GM21825 (cell line): ENCODE results near the gene CAPN14.

Experiments
- ATAC-seq: cut with Tn5 transposase; IDR thresholded peaks from one replicate; pipeline ENCODE4 v1.9.1; 2021; ENCODE audit warnings: mild to moderate bottlenecking, moderate library complexity; ENCODE audit not compliant: unreplicated experiment

CAPN14 gene

GRCh38 chr2:31227711-31228125 is 10.4 kb upstream of the CAPN14 start:
- no peak for ATAC-seq

DNA sequence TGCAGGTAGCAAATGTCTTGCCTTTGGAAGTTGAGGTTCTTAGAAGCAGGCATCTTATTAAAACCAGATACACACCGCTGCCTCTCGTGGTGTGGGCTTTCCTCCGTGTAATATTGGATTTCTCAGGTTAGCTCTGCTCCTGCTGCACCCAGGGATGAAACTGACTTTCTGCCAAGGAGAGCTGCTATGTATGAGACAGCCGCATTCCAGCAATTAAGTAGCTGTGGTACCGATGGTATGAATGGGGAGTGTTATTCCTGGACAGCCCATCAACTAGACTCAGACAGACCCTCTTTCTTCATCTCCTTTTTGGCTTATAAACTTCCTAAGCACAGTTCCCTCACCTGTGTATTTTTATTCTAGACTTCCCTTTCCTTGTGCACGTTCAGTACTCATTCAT is 9.8 kb upstream of the CAPN14 start:
- no peak for ATAC-seq

DNA sequence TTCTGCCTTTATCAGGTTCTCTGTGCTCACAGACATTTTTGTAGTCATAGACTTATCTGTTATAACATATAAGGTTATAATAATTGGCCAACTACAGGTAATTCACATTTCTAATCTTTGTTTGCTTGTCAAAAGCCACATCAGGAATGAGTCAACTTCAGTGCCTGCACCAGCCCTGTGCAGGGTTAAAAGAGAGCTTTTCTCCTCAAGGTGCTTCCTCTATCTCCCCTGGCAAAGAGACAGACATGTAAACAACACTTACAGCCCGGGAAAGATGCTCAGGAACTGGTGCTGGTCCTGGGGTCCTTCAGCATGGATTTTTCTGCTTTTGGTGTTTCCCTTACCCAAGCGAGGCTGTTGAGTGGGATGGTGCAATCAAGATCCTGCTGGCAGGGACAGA is 9.0 kb upstream of the CAPN14 start:
- ATAC-seq: no peak

DNA sequence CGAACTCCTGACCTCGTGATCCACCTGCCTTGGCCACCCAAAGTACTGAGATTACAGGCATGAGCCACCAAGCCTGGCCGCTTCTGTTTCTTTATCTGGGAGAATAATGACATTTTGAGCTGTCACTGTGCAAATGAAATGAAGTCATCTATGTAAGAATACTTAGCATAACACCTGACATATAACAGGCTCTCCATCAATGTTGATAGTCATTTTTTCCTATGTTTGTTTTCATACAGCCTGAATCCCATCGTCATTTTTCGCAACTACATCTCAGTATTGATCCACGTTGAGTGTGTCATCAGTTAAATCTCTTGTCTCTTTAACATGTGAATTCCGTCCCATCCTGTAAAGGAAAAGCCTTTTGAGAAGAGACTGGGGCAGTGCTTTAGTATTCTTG is 6.4 kb upstream of the CAPN14 start:
- ATAC-seq: no peak

- no peak for ATAC-seq
Measured at GRCh38 chr2:31223026-31223425, 5.7 kb upstream of the CAPN14 start.

DNA sequence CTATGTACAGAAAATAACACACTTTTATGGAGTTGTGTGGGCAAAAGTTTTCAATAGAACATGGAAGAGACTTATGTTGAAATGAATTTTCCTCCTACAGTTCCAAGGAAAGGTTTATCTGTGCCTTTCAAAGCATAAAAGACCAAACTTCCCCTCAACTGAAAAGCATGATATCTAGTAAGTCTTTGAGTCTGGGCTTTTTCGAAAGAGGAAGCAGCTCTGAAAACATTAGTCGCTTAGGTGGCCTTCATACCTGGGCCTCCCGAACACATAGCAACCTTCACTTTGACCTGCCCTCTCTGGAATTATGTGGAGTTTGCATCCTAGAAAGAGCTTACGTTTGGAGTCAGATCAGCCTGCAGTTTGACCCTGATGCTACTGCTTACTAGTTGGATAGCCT is 4.8 kb upstream of the CAPN14 start:
- no peak for ATAC-seq

GRCh38 chr2:31221544-31221943 is 4.2 kb upstream of the CAPN14 start:
- no peak for ATAC-seq

DNA sequence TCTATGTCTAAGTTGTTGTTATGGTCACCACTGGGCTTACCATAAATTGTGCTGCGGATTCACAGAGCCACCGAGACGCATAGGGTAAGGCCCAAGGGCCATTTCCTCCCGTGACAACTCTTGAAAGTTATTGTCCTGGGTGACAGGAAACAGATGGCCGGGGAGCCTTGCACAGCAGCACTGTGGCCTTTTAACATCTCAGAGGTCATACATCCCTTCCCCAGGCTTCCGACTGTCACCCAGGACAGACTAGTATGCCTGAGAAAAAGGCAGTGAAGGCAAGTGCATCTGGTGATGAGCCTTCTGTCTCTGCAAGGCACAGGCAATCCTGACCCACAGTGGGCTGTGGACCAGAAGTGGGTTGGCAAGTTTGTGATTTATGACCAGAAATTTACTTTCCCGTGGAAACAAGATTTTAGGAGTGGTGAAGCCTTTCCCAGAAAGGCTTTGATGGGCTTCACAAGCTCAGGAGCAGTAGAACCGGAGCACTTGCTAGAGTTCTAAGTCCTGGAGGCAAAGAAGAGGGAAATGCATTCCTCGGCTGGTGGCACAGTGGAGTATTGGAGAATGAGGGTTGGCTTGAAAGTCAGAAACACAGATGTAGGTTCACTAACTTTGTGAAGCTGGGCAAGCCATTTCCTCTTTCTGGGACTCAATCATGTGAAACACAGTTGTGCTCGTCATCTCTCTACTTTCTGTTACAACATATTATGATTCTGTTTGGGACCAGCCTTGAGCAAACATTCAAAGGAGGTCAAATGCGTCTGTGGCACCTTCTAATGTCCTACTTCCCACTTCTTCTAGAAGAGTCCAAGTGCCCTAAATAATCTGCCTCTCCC is 2.0 kb upstream of the CAPN14 start:
- ATAC-seq: peak; percentile 73

GRCh38 chr2:31216734-31217133 is 581 bp downstream of the CAPN14 start:
- ATAC-seq: peak; percentile 40

GRCh38 chr2:31214444-31214915 is 2.8 kb downstream of the CAPN14 start:
- ATAC-seq: no peak

- ATAC-seq: no peak
Measured at GRCh38 chr2:31213601-31214443, 3.5 kb downstream of the CAPN14 start.

DNA sequence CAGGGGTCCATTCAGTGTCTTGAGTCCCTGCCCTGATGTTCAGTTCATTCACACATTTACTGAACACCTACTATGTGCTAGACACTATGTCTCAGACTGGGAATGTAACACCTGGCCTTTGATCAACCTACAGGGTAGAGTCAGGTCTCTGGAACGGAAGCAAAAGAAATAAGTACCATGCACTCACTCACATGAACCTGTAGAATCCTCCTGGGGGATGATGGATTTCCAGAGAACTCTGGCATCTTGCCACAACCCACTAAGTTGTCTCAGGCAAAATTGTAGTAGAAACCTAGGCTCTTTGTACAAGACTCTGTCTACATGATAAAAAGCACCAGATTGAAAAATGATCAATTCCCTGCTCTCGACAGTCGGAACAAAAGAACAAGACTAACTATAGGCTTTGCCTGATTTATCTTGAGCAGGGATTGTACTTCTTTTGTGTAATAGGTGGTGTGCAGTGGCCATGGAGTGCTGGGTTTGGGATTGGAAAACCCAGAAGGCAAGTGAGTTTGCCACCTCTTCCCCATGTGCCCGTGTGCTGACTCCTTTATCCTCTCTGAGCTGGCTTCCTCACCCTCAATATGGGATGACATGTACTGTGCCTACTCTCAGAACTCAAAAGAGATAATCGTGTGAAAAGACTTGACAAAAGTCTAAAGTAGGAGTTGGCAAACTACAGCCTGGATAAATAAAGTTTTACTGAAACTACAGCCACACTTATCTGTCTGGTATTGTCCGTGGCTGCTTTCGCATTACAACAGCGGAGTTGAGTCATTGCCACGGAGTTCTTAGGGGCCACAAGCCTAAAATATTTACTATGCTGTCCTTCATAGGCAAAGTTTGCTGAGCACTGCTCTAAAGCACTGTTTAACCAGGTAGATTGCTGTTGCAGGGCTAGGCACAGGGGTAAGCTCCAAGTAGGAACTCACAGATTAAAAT is 4.4 kb downstream of the CAPN14 start:
- no peak for ATAC-seq

DNA sequence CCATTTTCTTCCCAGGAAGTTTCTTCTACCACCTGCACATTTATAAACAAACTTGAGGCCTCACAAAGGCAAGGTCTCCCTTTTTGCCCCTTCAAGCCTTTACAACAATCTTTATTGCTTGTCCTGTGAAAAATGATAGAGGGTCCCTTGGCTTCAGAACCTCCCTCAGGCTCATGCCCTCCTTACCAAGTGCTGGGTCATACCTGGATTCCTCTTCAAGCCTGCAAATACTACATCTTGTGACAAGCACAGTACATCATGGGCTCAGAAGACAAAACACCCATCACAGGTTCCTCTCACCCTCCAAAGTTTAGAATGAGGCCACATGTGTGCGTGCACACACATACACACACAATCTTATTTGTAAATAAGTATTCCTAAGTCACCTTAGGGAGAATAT is 9.1 kb downstream of the CAPN14 start:
- no peak for ATAC-seq

- peak; percentile 68 for ATAC-seq
Measured at GRCh38 chr2:31207790-31208189, 9.5 kb downstream of the CAPN14 start.

- ATAC-seq: no peak
Measured at GRCh38 chr2:31205613-31206012, 11.7 kb downstream of the CAPN14 start.

GRCh38 chr2:31205186-31205585 is 12.1 kb downstream of the CAPN14 start:
- ATAC-seq: no peak

GRCh38 chr2:31204783-31205182 is 12.5 kb downstream of the CAPN14 start:
- no peak for ATAC-seq

- no peak for ATAC-seq
Measured at GRCh38 chr2:31203916-31204315, 13.4 kb downstream of the CAPN14 start.

- ATAC-seq: no peak
Measured at GRCh38 chr2:31202833-31203232, 14.5 kb downstream of the CAPN14 start.

- ATAC-seq: no peak
Measured at GRCh38 chr2:31202041-31202440, 15.3 kb downstream of the CAPN14 start.

DNA sequence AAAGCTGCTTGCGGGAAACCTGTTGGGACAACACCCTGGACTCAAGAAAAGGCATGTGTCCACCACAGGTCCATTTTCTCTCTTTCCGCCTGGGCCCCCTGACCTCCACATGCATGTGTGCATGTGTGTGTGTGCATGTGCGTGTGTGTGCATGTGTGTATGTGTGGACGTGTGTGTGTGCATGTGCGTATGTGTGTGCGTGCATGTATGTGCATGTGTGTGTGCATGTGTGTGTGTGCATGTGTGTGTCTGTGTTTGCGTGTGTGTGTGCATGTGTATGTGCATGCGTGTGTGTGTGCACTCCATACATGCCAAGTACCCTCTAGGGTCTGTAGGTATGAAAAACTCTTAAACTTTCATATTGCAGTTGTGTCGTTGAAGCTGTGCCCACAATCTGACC is 16.3 kb downstream of the CAPN14 start:
- no peak for ATAC-seq
